ENCODE measurements around the gene SOX2.

GRCh38 chr3:181687190-181687589 lies 24.5 kb upstream of the SOX2 start:
- TF ChIP-seq, protein P1, sequence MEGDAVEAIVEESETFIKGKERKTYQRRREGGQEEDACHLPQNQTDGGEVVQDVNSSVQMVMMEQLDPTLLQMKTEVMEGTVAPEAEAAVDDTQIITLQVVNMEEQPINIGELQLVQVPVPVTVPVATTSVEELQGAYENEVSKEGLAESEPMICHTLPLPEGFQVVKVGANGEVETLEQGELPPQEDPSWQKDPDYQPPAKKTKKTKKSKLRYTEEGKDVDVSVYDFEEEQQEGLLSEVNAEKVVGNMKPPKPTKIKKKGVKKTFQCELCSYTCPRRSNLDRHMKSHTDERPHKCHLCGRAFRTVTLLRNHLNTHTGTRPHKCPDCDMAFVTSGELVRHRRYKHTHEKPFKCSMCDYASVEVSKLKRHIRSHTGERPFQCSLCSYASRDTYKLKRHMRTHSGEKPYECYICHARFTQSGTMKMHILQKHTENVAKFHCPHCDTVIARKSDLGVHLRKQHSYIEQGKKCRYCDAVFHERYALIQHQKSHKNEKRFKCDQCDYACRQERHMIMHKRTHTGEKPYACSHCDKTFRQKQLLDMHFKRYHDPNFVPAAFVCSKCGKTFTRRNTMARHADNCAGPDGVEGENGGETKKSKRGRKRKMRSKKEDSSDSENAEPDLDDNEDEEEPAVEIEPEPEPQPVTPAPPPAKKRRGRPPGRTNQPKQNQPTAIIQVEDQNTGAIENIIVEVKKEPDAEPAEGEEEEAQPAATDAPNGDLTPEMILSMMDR (IDR thresholded peaks at IDR 0.05 in 4 of 5, conservative IDR thresholded peaks at IDR 0.05 in 1 of 5) = no peak
- TF ChIP-seq POLR2A (IDR thresholded peaks at IDR 0.05) = no peak
